NCI-H146 treated with DMSO at 0.1 percent for 48 hours (cell line): Measurements from ENCODE around the gene CMIP.

ENCODE experiments used
- DNase-seq: peaks from one replicate; lab custom pipeline; 2025; ENCODE audit not compliant: unreplicated experiment; lab: John Stamatoyannopoulos, UW

CMIP gene

DNA sequence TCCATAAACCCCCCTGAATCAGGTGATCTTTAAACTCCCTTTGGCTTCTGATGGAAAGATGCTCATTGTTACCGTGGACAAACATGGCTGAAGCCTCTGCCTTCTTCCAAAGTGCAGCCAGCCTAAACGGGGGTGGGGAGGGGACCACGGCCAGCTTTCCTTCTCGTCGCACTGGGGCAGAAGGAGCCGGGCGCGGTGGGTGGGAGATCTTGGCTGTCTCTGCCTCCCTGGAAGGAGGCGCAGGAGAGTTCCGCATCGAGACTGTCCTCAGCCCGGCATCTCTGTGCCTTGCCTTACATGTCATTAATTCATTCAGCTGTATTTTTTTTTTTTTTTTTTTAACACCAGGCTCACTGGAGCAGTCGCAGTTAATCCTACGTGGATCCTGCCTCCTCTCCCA, 171.2 kb downstream of the CMIP start:
- DNase-seq = no peak

GRCh38 chr16:81616321-81617020, 171.9 kb downstream of the CMIP start:
- no peak for DNase-seq

DNA sequence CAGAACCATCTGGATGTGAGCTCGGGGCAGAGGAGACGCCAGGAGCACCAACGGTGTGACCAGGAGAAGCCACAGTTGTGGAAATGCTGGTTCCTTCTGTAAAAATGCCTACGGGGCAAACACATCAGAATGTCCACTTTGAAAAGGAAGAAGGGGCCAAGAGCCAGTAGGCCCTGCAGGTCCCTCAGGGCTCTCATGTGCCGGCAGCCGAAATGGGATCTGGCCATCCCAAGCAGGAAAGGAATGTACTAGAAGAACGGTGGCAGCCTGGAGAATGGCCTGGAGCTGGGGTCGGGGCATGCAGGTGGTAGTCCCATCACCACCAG, 172.4 kb downstream of the CMIP start:
- DNase-seq = no peak

DNA sequence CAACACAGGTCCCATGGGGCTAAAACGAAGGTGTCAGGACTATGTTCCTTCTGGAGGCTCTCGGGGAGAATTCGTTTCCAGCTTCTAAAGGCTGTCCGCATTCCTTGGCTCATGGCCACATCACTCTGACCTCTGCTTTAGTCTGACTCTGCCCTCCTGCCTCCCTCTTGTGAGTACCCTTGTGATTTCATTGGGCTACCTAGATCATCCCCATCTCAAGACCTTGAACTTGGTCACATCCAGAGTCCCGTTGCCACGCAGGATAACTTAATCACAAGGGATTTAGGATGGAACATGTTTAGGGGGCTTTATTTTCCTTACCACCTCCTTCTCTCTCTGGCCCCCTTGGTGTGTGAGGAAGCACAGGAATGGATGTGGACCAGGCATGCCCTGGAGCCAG, 173.6 kb downstream of the CMIP start:
- DNase-seq = no peak

DNA sequence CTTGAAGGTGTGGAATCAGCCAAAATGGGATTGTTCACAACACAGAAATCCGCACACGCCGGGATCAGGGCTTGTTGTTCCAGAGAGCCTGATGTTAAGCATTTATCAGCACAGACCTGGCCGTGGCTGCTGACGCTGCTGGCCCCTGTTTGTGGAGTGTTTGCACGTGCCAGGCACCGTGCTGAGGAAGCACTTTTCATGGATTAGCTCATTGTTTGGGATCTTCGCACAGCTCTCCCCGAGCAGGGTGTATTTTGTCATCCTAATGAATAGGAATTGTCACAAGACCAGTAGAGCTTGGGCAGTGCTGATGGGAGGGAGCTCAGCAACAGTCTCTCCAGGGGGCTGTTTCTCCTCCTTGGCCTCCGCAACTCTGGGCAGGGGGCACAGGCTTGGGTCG, 174.1 kb downstream of the CMIP start:
- DNase-seq = no peak

- no peak for DNase-seq
These were observed 175.4 kb downstream of the CMIP start for GRCh38 chr16:81620029-81620428.

- no peak for DNase-seq
These were observed 176.2 kb downstream of the CMIP start for GRCh38 chr16:81620796-81621195.

- DNase-seq = no peak
These were observed 176.9 kb downstream of the CMIP start for GRCh38 chr16:81621496-81621895.

- DNase-seq = peak; percentile 30
These were observed 178.9 kb downstream of the CMIP start for GRCh38 chr16:81623365-81624102.

DNA sequence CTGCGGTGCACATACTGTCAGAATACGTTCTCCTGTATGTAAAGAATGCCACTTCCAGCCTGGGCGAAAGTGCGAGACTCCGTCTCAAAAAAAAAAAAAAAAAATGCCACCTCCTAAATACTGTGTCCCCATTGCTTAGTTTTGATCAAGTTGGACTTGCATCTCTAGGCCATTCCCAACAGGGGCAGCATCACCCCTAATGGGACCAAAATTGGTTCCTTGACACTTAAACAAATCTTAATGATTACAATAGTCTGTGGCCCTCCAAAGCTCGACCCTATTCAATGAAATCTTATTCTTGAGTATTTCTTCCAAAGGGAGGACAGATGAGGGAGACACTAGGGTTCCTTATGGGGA, 179.8 kb downstream of the CMIP start:
- no peak for DNase-seq

GRCh38 chr16:81624760-81625543, 180.3 kb downstream of the CMIP start:
- DNase-seq = no peak

DNA sequence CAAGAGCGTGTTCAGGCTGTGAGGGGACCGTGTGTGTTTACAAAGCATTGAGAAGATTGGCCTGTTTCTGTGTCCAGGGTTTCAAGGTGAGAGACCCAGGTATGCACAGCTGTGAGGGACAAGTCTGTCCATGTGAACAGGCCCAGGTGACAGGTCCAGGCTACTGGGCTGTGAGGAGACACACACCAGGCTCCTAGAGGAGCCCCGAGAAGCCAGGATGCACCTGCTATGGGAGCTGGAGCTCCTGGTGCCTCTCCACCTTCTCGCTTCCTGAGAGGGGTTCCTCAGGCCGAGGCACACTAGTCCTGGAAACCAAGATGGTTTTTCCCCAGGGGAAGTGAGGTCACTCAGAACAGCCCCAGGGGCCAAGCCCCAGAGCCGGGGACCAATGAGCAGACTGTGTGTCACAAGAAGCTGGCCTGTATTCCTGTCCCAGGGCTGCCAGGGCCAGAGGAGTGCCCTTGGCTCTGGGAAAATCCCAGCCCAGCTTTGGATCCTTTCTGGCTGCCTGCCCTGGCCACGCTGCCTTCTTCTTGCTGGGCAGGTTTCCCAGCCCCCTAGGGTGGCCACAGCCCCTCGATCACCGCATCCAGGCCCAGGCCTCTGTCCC, 181.0 kb downstream of the CMIP start:
- DNase-seq = no peak

GRCh38 chr16:81626181-81626674, 181.6 kb downstream of the CMIP start:
- DNase-seq = no peak

GRCh38 chr16:81627024-81627423, 182.4 kb downstream of the CMIP start:
- DNase-seq = no peak

- DNase-seq = no peak
These were observed 183.2 kb downstream of the CMIP start for GRCh38 chr16:81627729-81628244.

DNA sequence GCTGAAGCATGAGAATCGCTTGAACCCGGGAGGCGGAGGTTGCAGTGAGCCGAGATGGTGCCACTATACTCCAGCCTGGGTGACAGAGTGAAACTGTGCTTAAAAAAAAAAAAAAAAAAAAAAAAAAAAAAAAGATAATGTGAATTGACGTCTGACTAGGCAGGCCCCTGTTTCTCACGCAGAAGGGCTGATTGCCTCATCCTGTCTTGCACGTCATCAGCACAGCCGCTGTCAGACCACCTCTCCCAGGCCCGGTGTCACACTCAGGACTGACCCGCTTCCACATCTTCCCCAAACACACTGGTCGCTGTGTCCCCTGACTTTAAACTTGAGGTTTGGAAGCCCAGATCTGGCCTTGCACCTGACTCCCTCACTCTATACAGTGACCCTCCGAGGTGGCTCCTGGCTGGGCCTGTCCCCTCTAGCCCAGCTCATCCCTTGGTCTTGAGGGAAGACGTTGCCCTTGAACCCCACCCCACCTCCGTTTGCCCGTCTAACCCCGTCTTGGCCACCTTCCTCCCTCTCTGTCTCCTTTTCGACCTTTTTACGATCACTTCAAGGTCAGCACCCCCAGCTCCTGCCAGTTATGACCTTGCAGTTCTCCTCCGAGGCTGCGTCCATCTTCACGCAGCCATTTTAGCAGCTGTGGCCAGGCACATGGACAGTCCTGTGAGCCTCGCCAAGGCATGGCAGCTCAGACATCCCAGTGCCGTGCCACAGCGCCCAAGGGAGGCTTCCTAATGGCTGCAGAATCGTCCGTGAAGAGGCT, 184.6 kb downstream of the CMIP start:
- no peak for DNase-seq

- DNase-seq = no peak
These were observed 185.5 kb downstream of the CMIP start for GRCh38 chr16:81629896-81630634.

- peak; percentile 19 for DNase-seq
These were observed 186.0 kb downstream of the CMIP start for GRCh38 chr16:81630635-81631031.

DNA sequence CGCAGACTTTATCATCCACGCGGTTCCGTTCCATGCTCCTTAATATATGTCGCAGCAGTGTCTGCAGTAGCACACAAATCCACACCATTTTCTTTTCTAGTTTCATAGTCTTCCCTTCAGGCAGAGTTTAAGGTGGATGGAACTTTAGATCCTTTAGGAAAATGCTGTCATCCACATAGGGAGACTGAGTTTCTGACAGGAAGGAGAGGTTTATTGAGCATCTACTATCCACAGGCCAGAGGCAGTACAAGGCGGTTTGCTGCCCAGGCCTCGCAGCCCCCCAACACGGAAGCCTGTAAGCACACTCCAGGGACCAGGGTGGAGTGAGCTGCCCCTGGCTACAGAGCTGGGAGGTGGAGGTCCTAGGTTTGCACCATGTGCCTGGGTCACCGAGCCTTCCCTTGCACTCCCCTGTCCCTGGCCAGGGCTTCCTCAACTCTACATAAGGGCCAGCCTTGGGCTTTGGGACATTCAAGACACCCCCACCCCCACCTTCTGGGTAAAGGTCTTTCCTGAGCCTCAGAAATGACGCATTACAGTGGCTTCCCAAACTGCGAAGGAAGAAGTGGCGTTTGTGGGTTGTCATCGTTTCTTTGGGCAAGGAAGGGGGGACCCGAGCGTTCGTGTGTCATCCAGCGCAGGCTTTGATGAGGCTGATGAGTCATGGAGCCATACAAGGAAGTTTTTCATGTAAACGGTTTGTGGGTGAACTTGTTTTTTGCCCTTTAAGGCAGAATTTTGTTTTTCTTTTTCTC, 188.0 kb downstream of the CMIP start:
- DNase-seq = no peak
